DOHH2 (cell line): ENCODE data around the gene NPS.

Source experiments
- EZH2phosphoT487 ChIP-seq: fragments of 200-600 bp; sonication (generic); IDR thresholded peaks from 2 replicates; pipeline ENCODE4 v1.6.1; 2017; ENCODE audit warnings: borderline replicate concordance, mild to moderate bottlenecking, antibody characterized with exemption, low read length, moderate library complexity, mixed read lengths
- TF ChIP-seq, protein P1 (sequence below): fragments of 200-600 bp; sonication (generic); IDR thresholded peaks from one replicate; pipeline ENCODE4 v1.5.1; 2014; ENCODE audit warnings: antibody characterized with exemption, mild to moderate bottlenecking, low read depth, low read length; ENCODE audit not compliant: poor library complexity, severe bottlenecking

- TF ChIP-seq, protein P1, sequence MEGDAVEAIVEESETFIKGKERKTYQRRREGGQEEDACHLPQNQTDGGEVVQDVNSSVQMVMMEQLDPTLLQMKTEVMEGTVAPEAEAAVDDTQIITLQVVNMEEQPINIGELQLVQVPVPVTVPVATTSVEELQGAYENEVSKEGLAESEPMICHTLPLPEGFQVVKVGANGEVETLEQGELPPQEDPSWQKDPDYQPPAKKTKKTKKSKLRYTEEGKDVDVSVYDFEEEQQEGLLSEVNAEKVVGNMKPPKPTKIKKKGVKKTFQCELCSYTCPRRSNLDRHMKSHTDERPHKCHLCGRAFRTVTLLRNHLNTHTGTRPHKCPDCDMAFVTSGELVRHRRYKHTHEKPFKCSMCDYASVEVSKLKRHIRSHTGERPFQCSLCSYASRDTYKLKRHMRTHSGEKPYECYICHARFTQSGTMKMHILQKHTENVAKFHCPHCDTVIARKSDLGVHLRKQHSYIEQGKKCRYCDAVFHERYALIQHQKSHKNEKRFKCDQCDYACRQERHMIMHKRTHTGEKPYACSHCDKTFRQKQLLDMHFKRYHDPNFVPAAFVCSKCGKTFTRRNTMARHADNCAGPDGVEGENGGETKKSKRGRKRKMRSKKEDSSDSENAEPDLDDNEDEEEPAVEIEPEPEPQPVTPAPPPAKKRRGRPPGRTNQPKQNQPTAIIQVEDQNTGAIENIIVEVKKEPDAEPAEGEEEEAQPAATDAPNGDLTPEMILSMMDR, result no peak
- no peak for TF ChIP-seq EZH2phosphoT487
Observed at GRCh38 chr10:127556916-127557315, 7.8 kb downstream of the NPS start.
